Stimulated activated memory B cell treated with anti-CD40 and anti-IgM and Interleukin-4, amounts not matched to agents 10 μg/mL and 1 μg/mL and 100 μg/mL, for 72 hours (primary cell): ENCODE data around the gene AP3S2.
"Not testable (repeated sequence)": the region's sequence is repeated elsewhere in the genome, so short reads cannot be mapped to it uniquely, and the experiment has no call there.

Experiments
- ATAC-seq: fragments of 150-1000 bp; cut with Tn5 transposase; 2 replicates; pipeline ENCODE4 v1.10.0; 2021
- H3K27ac Mint-ChIP-seq: one replicate; pipeline ENCODE4 v1.8.0; 2022; ENCODE audit warnings: mild to moderate bottlenecking, mixed read lengths
- H3K27me3 Mint-ChIP-seq: one replicate; pipeline ENCODE4 v1.8.0; 2022; ENCODE audit warnings: mixed read lengths
- H3K36me3 Mint-ChIP-seq: one replicate; pipeline ENCODE4 v1.8.0; 2022; ENCODE audit warnings: mixed read lengths
- H3K4me1 Mint-ChIP-seq: one replicate; pipeline ENCODE4 v1.8.0; 2022; ENCODE audit warnings: mixed read lengths
- H3K4me3 Mint-ChIP-seq: one replicate; pipeline ENCODE4 v1.8.0; 2022; ENCODE audit warnings: mild to moderate bottlenecking, moderate library complexity, mixed read lengths
- H3K9me3 Mint-ChIP-seq: one replicate; pipeline ENCODE4 v1.8.0; 2022; ENCODE audit warnings: mixed read lengths

The AP3S2 gene

GRCh38 chr15:89799011-89799911, 94.5 kb downstream of the AP3S2 start:
- peak; percentile 44 for ATAC-seq
- no peak overlapping the region for H3K27ac Mint-ChIP-seq

GRCh38 chr15:89797678-89798201, 96.1 kb downstream of the AP3S2 start:
- Mint-ChIP-seq H3K27me3 (peaks cover 23% of the 10 kb centered on the region), H3K9me3 (no peaks in the 10 kb centered on the region), H3K4me3 (no peak overlapping the region), H3K4me1 (peaks cover 11% of the 10 kb centered on the region), H3K27ac (no peak overlapping the region), H3K36me3 (no peaks in the 10 kb centered on the region)
- ATAC-seq: no peak

More at GRCh38 chr15:89799011-89799911, 94.5 kb downstream of the AP3S2 start:
- H3K4me1 Mint-ChIP-seq: peaks cover 11% of the 10 kb centered on the region
- H3K4me3 Mint-ChIP-seq: no peak overlapping the region
- H3K27me3 Mint-ChIP-seq: peaks cover 28% of the 10 kb centered on the region
- H3K36me3 Mint-ChIP-seq: no peaks in the 10 kb centered on the region
- H3K9me3 Mint-ChIP-seq: no peaks in the 10 kb centered on the region

- Mint-ChIP-seq H3K4me1 (peaks cover 11% of the 10 kb centered on the region), H3K4me3 (no peak overlapping the region), H3K36me3 (no peaks in the 10 kb centered on the region), H3K27ac (no peak overlapping the region), H3K9me3 (no peaks in the 10 kb centered on the region), H3K27me3 (peaks cover 9% of the 10 kb centered on the region)
- ATAC-seq: no peak
Measured at GRCh38 chr15:89795996-89796395, 97.8 kb downstream of the AP3S2 start.

GRCh38 chr15:89794627-89795241, 99.1 kb downstream of the AP3S2 start:
- peaks cover under 1% of the 10 kb centered on the region for H3K27me3 Mint-ChIP-seq
- no peak overlapping the region for H3K27ac Mint-ChIP-seq
- no peak overlapping the region for H3K4me3 Mint-ChIP-seq
- peaks cover 4% of the 10 kb centered on the region for H3K4me1 Mint-ChIP-seq
- no peaks in the 10 kb centered on the region for H3K36me3 Mint-ChIP-seq
- ATAC-seq: no peak
- no peaks in the 10 kb centered on the region for H3K9me3 Mint-ChIP-seq

- Mint-ChIP-seq H3K36me3 (peaks cover 5% of the 10 kb centered on the region), H3K9me3 (peaks cover 5% of the 10 kb centered on the region), H3K4me3 (no peak overlapping the region), H3K27ac (no peak overlapping the region), H3K4me1 (no peaks in the 10 kb centered on the region), H3K27me3 (peaks cover 17% of the 10 kb centered on the region)
- peak; percentile 40 for ATAC-seq
Measured at GRCh38 chr15:89792106-89792805, 101.5 kb downstream of the AP3S2 start.

DNA sequence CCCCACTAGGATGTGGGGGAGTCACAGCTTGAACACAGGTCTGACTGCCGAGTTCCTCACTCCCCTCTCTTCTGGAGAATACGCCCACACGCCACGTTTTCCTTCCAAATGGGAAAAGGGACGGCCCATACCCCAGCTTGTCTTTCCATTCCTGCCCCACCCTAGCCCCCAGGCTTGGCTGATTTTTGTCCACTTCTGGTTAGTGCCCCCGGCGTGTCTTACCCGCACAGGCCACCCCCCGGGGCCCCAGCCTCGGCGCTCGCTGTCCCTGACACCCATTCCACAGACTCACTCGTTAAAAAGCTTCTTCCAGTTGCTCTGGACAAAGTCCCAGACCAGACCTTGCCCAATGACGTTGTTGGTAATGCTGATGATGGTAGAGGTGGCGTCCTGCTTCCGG, 103.1 kb downstream of the AP3S2 start:
- H3K36me3 Mint-ChIP-seq: peaks cover 5% of the 10 kb centered on the region
- H3K27ac Mint-ChIP-seq: no peak overlapping the region
- H3K4me1 Mint-ChIP-seq: no peaks in the 10 kb centered on the region
- no peak for ATAC-seq
- H3K27me3 Mint-ChIP-seq: peaks cover 17% of the 10 kb centered on the region
- no peak overlapping the region for H3K4me3 Mint-ChIP-seq
- peaks cover 5% of the 10 kb centered on the region for H3K9me3 Mint-ChIP-seq

DNA sequence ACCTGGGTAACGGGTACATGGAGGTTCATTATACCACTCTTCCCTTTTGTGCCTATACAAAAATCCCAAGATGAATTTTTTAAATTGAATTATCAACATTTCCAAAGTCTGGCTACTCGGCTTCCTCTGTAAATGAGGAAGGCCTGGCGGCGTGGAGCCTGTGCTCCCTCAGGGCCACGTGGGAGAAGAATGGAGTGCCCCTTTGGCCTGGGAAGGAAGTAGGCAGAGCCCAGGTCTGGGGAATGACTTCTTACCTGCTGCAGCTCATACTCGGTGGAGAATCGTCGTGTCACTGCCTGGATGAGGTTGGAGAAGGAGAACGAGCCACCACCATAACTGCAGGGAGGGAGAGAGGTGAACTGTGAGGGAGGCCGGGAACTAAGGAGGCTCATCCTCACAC, 103.6 kb downstream of the AP3S2 start:
- no peaks in the 10 kb centered on the region for H3K4me1 Mint-ChIP-seq
- no peak overlapping the region for H3K27ac Mint-ChIP-seq
- H3K9me3 Mint-ChIP-seq: peaks cover 5% of the 10 kb centered on the region
- peaks cover 17% of the 10 kb centered on the region for H3K27me3 Mint-ChIP-seq
- no peak for ATAC-seq
- H3K36me3 Mint-ChIP-seq: peaks cover 5% of the 10 kb centered on the region
- H3K4me3 Mint-ChIP-seq: no peak overlapping the region

GRCh38 chr15:89788585-89788984, 105.2 kb downstream of the AP3S2 start:
- peaks cover 17% of the 10 kb centered on the region for H3K27me3 Mint-ChIP-seq
- not testable (repeated sequence) for H3K36me3 Mint-ChIP-seq, H3K9me3 Mint-ChIP-seq, H3K4me3 Mint-ChIP-seq, ATAC-seq, H3K4me1 Mint-ChIP-seq, H3K27ac Mint-ChIP-seq

GRCh38 chr15:89787944-89788343, 105.8 kb downstream of the AP3S2 start:
- Mint-ChIP-seq H3K27me3 (peaks cover 17% of the 10 kb centered on the region), H3K9me3 (peaks cover 5% of the 10 kb centered on the region), H3K4me1 (peaks cover 11% of the 10 kb centered on the region), H3K4me3 (no peak overlapping the region), H3K27ac (no peak overlapping the region), H3K36me3 (peaks cover 5% of the 10 kb centered on the region)
- no peak for ATAC-seq

- Mint-ChIP-seq H3K4me1 (peaks cover 33% of the 10 kb centered on the region), H3K27ac (no peak overlapping the region), H3K36me3 (peaks cover 5% of the 10 kb centered on the region), H3K4me3 (no peak overlapping the region), H3K27me3 (peaks cover 17% of the 10 kb centered on the region), H3K9me3 (peaks cover 5% of the 10 kb centered on the region)
- no peak for ATAC-seq
Measured at GRCh38 chr15:89785774-89786140, 108.0 kb downstream of the AP3S2 start.

GRCh38 chr15:89785064-89785773, 108.6 kb downstream of the AP3S2 start:
- Mint-ChIP-seq H3K27ac (no peak overlapping the region), H3K27me3 (peaks cover 17% of the 10 kb centered on the region), H3K4me1 (peaks cover 38% of the 10 kb centered on the region), H3K36me3 (peaks cover 5% of the 10 kb centered on the region), H3K9me3 (peaks cover 5% of the 10 kb centered on the region), H3K4me3 (no peak overlapping the region)
- no peak for ATAC-seq

GRCh38 chr15:89784686-89784960, 109.2 kb downstream of the AP3S2 start:
- Mint-ChIP-seq H3K9me3 (peaks cover 5% of the 10 kb centered on the region), H3K4me3 (no peak overlapping the region), H3K36me3 (peaks cover 5% of the 10 kb centered on the region), H3K27ac (no peak overlapping the region), H3K27me3 (peaks cover 17% of the 10 kb centered on the region), H3K4me1 (peaks cover 41% of the 10 kb centered on the region)
- ATAC-seq: no peak

GRCh38 chr15:89783861-89784685, 109.7 kb downstream of the AP3S2 start:
- Mint-ChIP-seq H3K36me3 (peaks cover 5% of the 10 kb centered on the region), H3K4me3 (no peak overlapping the region), H3K27me3 (peaks cover 13% of the 10 kb centered on the region), H3K27ac (no peak overlapping the region), H3K4me1 (peaks cover 41% of the 10 kb centered on the region), H3K9me3 (peaks cover 5% of the 10 kb centered on the region)
- ATAC-seq: no peak

- H3K27me3 Mint-ChIP-seq: peaks cover 13% of the 10 kb centered on the region
- no peak for ATAC-seq
- no peak overlapping the region for H3K27ac Mint-ChIP-seq
- H3K36me3 Mint-ChIP-seq: peaks cover 4% of the 10 kb centered on the region
- H3K4me3 Mint-ChIP-seq: no peak overlapping the region
- H3K4me1 Mint-ChIP-seq: peaks cover 41% of the 10 kb centered on the region
- peaks cover 3% of the 10 kb centered on the region for H3K9me3 Mint-ChIP-seq
Measured at GRCh38 chr15:89783111-89783860, 110.5 kb downstream of the AP3S2 start.
